MCF 10A (cell line): ENCODE results near the gene FTL. TPM values are rescaled to one million over a fixed set of nuclear protein-coding genes. Genes with fewer than 3 reads are reported as not detected.

Source experiments
- BruUV-seq: library from RNA; stranded (reverse); fragments of 400-500 nt; replicated peaks from 2 replicates; lab custom pipeline; 2021; lab: Mats Ljungman, UMichigan
- CTCF ChIA-PET: fragments of 300-600 bp; sonication (Branson Sonifier 250); formaldehyde crosslinking; extraction: SDS; loops from one replicate; lab custom pipeline; 2021; ENCODE audit warnings: antibody characterized with exemption, inconsistent platforms; lab: Yijun Ruan, JAX
- POLR2A ChIA-PET: fragments of 300-600, 350-650 bp; sonication (Branson Sonifier 250); formaldehyde crosslinking; extraction: SDS; loops from one replicate; lab custom pipeline; 2020; ENCODE audit warnings: antibody characterized with exemption, inconsistent platforms; lab: Yijun Ruan, JAX
- DNase-seq: peaks from one replicate; pipeline ENCODE4 v3.0.0-alpha.2; 2018; ENCODE audit not compliant: unreplicated experiment
- H3K27ac Mint-ChIP-seq: one replicate; pipeline ENCODE4 v1.8.0; 2022; ENCODE audit warnings: mild to moderate bottlenecking, low read depth, mixed read lengths; ENCODE audit not compliant: unreplicated experiment
- H3K27me3 Mint-ChIP-seq: one replicate; pipeline ENCODE4 v1.8.0; 2022; ENCODE audit warnings: mixed read lengths; ENCODE audit not compliant: insufficient read depth, unreplicated experiment
- H3K36me3 Mint-ChIP-seq: one replicate; pipeline ENCODE4 v1.8.0; 2022; ENCODE audit warnings: mild to moderate bottlenecking, moderate library complexity, mixed read lengths; ENCODE audit not compliant: insufficient read depth, unreplicated experiment
- H3K4me1 Mint-ChIP-seq: one replicate; pipeline ENCODE4 v1.8.0; 2022; ENCODE audit warnings: mixed read lengths; ENCODE audit not compliant: insufficient read depth, unreplicated experiment
- H3K4me3 Mint-ChIP-seq: one replicate; pipeline ENCODE4 v1.8.0; 2022; ENCODE audit warnings: mild to moderate bottlenecking, moderate library complexity, mixed read lengths; ENCODE audit not compliant: unreplicated experiment
- H3K9me3 Mint-ChIP-seq: one replicate; pipeline ENCODE4 v1.8.0; 2022; ENCODE audit warnings: mixed read lengths; ENCODE audit not compliant: unreplicated experiment
- intact Hi-C: fragments of 100-400 bp; cut with micrococcal nuclease; formaldehyde crosslinking; loops from 2 replicates; pipeline ENCODE4 v1.14.1; 2022
- total RNA-seq: library from RNA; stranded (reverse); gene quantifications from 2 replicates; pipeline ENCODE4 v1.2.3, GENCODE V29; 2022
- TF ChIP-seq, protein P1 (sequence below): fragments of 200-600 bp; IDR thresholded peaks from one replicate; pipeline ENCODE4 v1.8.0; 2022; ENCODE audit warnings: antibody characterized with exemption, mild to moderate bottlenecking; ENCODE audit not compliant: unreplicated experiment

The FTL gene
- total RNA-seq, 1 experiment from 2014 or later: 275 TPM

DNA sequence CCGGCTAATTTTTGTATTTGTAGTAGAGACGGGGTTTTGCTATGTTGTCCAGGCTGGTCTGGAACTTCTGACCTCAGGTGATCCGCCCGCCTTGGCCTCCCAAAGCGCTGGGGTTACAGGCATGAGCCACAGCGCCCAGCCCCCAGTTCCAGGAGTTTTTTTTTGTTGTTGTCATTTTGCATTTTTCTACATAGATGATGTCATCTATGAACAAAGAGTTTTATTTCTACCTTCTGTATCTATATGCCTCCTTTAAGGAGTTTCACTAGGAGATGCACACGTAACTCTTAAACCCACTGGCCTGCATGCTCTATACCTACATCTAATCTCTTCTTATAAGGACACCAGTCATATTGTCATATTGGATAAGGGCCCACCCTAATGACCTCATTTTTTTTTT, 26.9 kb upstream of the FTL start:
- no TSS peak for BruUV-seq
- no peak for DNase-seq
- ChIA-PET POLR2A (no interaction called here), CTCF (no interaction called here)
- Mint-ChIP-seq H3K27me3 (no peaks in the 10 kb centered on the region), H3K4me3 (no peak overlapping the region), H3K4me1 (peaks cover 5% of the 10 kb centered on the region), H3K9me3 (no peaks in the 10 kb centered on the region), H3K36me3 (no peaks in the 10 kb centered on the region), H3K27ac (no peak overlapping the region)
- TF ChIP-seq, protein P1, sequence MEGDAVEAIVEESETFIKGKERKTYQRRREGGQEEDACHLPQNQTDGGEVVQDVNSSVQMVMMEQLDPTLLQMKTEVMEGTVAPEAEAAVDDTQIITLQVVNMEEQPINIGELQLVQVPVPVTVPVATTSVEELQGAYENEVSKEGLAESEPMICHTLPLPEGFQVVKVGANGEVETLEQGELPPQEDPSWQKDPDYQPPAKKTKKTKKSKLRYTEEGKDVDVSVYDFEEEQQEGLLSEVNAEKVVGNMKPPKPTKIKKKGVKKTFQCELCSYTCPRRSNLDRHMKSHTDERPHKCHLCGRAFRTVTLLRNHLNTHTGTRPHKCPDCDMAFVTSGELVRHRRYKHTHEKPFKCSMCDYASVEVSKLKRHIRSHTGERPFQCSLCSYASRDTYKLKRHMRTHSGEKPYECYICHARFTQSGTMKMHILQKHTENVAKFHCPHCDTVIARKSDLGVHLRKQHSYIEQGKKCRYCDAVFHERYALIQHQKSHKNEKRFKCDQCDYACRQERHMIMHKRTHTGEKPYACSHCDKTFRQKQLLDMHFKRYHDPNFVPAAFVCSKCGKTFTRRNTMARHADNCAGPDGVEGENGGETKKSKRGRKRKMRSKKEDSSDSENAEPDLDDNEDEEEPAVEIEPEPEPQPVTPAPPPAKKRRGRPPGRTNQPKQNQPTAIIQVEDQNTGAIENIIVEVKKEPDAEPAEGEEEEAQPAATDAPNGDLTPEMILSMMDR: no peak
- intact Hi-C loops: no loop called here

GRCh38 chr19:48940902-48941301, 24.2 kb upstream of the FTL start:
- BruUV-seq: no TSS peak
- no peak overlapping the region for H3K4me3 Mint-ChIP-seq
- H3K36me3 Mint-ChIP-seq: no peaks in the 10 kb centered on the region
- ChIA-PET CTCF (interaction anchor here (1.0 kb wide), 1 partner anchor 284 kb away, joined by 3 read pairs; no protein-coding TSS in a partner anchor), POLR2A (interaction anchor here (0.9 kb wide), 1 partner anchor 9 kb away, joined by 3 read pairs; no protein-coding TSS in a partner anchor)
- intact Hi-C loops: no loop called here
- TF ChIP-seq, protein P1: no peak
- H3K4me1 Mint-ChIP-seq: no peaks in the 10 kb centered on the region
- no peak overlapping the region for H3K27ac Mint-ChIP-seq
- H3K9me3 Mint-ChIP-seq: no peaks in the 10 kb centered on the region
- H3K27me3 Mint-ChIP-seq: no peaks in the 10 kb centered on the region
- no peak for DNase-seq

DNA sequence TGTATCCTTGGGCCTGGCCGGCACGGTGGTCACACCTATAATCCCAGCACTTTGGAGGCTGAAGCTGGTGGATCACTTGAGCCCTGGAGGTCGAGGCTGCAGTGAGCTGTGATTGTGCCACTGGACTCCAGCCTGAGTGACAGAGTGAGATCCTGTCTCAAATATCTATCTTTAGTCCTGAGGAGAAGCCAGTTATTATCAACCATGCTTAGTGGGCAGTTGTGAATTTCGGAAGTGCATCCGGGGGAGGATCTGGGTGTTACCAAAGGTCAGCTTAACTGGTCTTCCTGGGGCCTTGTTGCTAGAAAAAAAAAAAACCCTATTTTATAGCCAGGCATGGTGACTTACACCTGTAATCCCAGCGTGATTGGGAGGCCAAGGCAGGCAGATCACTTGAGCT, 22.0 kb upstream of the FTL start:
- CTCF ChIA-PET: interaction anchor here (0.6 kb wide), 1 partner anchor 110 kb away, joined by 3 read pairs; no protein-coding TSS in a partner anchor

GRCh38 chr19:48945415-48945814, 19.7 kb upstream of the FTL start:
- CTCF ChIA-PET: interaction anchor here (0.7 kb wide), 1 partner anchor 206 kb away, joined by 5 read pairs; no protein-coding TSS in a partner anchor
- intact Hi-C loops: no loop called here
- DNase-seq: no peak
- Mint-ChIP-seq H3K36me3 (no peaks in the 10 kb centered on the region), H3K27ac (no peak overlapping the region), H3K27me3 (no peaks in the 10 kb centered on the region), H3K9me3 (no peaks in the 10 kb centered on the region), H3K4me1 (no peaks in the 10 kb centered on the region), H3K4me3 (no peak overlapping the region)
- BruUV-seq: no TSS peak
- TF ChIP-seq, protein P1: no peak
- POLR2A ChIA-PET: interaction anchor here (0.6 kb wide), 2 partner anchors 48 to 73 kb away, joined by 3 to 4 read pairs; partner anchors contain the start of genes GYS1 and RUVBL2

More for the DNA sequence above, 22.0 kb upstream of the FTL start:
- no peaks in the 10 kb centered on the region for H3K4me1 Mint-ChIP-seq
- H3K27ac Mint-ChIP-seq: no peak overlapping the region
- TF ChIP-seq, protein P1: no peak
- intact Hi-C loops: no loop called here
- no peaks in the 10 kb centered on the region for H3K36me3 Mint-ChIP-seq
- DNase-seq: no peak
- H3K9me3 Mint-ChIP-seq: no peaks in the 10 kb centered on the region
- POLR2A ChIA-PET: interaction anchor here (0.6 to 1.2 kb wide), 3 partner anchors 11 to 638 kb away, joined by 3 read pairs; partner anchors contain the start of gene NOSIP
- H3K4me3 Mint-ChIP-seq: no peak overlapping the region
- BruUV-seq: no TSS peak
- H3K27me3 Mint-ChIP-seq: no peaks in the 10 kb centered on the region
